Skeletal muscle tissue (tissue), 4 donors: ENCODE measurements around the gene POMT1. TPM values are rescaled to one million over a fixed set of nuclear protein-coding genes. Genes with fewer than 3 reads are reported as not detected.
"Not testable (repeated sequence)": the region's sequence is repeated elsewhere in the genome, so short reads cannot be mapped to it uniquely, and the experiment has no call there.

Experiments
- H3K27ac ChIP-seq: one replicate; pipeline ENCODE4 v1.7.0; 2013; ENCODE audit warnings: mild to moderate bottlenecking, low read depth, low read length, inconsistent platforms
- H3K27me3 ChIP-seq, 3 donors: one replicate each; pipeline ENCODE4 v1.7.0; 2013; ENCODE audit warnings: low read length in 3 of 3; ENCODE audit not compliant: control insufficient read depth in 3 of 3, insufficient read depth in 3 of 3
- H3K36me3 ChIP-seq, 3 donors: one replicate each; pipeline ENCODE4 v1.7.0; 2013; ENCODE audit warnings: low read length in 3 of 3; ENCODE audit not compliant: control insufficient read depth in 3 of 3, insufficient read depth in 3 of 3
- H3K4me1 ChIP-seq, 3 donors: one replicate each; pipeline ENCODE4 v1.7.0; 2013; ENCODE audit warnings: low read length in 3 of 3, mild to moderate bottlenecking in 3 of 3; ENCODE audit not compliant: control insufficient read depth in 3 of 3, insufficient read depth in 3 of 3
- H3K4me3 ChIP-seq, 3 donors: one replicate each; pipeline ENCODE4 v1.7.0; 2013; ENCODE audit warnings: low read length in 3 of 3
- H3K9ac ChIP-seq, 3 donors: one replicate each; pipeline ENCODE4 v1.7.0; 2013; ENCODE audit warnings: low read length in 3 of 3, mild to moderate bottlenecking in 3 of 3, moderate library complexity in 2 of 3, low read depth in 1 of 3
- H3K9me3 ChIP-seq, 3 donors: one replicate each; pipeline ENCODE4 v1.7.0; 2013; ENCODE audit warnings: low read length in 3 of 3; ENCODE audit not compliant: control insufficient read depth in 3 of 3
- total RNA-seq: library from RNA; depleted of rRNA; stranded (reverse); fragments of >200 nt; gene quantifications from one replicate; pipeline ENCODE4 v1.2.3, GENCODE V29; 2014
- donor health status: Osteomylitis.

Gene POMT1, protein sequence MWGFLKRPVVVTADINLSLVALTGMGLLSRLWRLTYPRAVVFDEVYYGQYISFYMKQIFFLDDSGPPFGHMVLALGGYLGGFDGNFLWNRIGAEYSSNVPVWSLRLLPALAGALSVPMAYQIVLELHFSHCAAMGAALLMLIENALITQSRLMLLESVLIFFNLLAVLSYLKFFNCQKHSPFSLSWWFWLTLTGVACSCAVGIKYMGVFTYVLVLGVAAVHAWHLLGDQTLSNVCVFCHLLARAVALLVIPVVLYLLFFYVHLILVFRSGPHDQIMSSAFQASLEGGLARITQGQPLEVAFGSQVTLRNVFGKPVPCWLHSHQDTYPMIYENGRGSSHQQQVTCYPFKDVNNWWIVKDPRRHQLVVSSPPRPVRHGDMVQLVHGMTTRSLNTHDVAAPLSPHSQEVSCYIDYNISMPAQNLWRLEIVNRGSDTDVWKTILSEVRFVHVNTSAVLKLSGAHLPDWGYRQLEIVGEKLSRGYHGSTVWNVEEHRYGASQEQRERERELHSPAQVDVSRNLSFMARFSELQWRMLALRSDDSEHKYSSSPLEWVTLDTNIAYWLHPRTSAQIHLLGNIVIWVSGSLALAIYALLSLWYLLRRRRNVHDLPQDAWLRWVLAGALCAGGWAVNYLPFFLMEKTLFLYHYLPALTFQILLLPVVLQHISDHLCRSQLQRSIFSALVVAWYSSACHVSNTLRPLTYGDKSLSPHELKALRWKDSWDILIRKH
- total RNA-seq, result 18.8 TPM

DNA sequence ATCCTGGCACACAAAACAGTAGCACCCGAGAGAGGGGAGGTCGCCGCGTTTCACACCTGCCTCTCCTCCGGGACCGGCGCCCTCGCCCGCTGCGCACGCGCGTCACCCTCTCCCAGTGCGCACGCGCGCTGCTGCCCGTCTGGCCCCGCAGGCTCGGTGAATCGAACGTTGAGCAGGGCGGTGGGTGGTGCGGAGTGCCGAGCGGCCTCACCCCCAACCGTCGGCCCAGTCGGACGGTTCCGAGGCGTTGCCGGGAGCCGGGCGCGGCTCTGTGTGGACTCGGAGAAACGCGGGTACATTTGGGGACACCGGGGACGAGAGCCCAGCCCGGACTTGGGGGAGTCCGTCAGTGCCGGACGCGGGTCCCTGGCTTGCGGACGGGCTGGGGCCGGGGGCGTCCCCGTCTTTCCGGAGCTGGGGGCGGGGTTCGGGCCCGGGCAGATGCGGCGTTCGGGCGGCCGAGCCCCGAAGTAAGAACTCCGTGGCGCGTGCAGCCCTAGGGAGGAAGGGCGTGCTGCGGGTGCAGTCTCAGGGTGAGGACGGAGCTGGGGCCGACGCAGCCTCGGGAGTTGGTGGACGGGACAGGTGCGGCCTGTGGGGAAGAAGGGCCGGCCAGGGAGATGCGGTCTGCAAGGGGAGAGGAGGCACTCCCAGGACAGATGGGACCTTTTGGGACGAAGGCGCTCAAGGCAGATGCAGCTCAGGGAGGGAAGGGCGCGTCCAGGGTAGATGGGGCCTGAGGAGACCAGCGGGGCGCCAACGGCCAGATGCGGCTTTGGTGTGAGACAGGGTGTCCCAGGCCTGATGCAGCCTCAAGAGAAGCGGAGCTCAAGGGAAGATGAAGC is at the start of gene POMT1:
Gene POMT1 (plus strand): TSS at position 138 of the 845 bp plus-strand sequence. CDS start 1,301 bp downstream, outside the sequence.
- peak within 1 kb of the TSS; percentile 79 to 91 (median 86) for H3K9ac ChIP-seq
- peaks cover 22 to 26% (median 25%) of the 10 kb centered on the region in 3 donors for H3K36me3 ChIP-seq
- H3K4me1 ChIP-seq, result peaks cover 14 to 38% (median 22%) of the 10 kb centered on the region in 3 donors
- H3K27me3 ChIP-seq, result no peaks in the 10 kb centered on the region
- peak within 1 kb of the TSS; percentile 89 to 98 (median 93) for H3K4me3 ChIP-seq
- H3K9me3 ChIP-seq, result no peaks in the 10 kb centered on the region
- H3K27ac ChIP-seq, result peak within 1 kb of the TSS; percentile 73

DNA sequence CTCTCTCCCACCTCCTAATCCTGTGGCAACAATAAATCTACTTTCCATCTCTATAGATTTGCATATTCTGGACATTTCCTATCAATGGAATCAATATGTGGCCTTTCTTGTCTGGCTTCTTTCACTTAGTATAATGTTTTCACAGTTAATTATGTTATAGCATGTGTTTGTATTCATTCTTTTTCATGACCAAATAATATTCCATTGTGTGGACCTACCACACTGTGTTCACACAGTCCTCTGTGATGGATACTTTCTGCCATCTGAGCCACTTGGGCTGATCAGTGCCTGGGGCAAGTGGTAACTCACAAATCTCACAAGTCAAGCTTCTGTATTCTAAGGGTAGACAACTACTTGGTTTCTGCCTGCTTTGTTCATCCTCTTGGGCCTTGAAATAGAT is 48.7 kb upstream of the POMT1 start:
- H3K4me1 ChIP-seq, result no peaks in the 10 kb centered on the region
- no peak overlapping the region for H3K27ac ChIP-seq
- no peaks in the 10 kb centered on the region for H3K9me3 ChIP-seq
- no peak overlapping the region for H3K9ac ChIP-seq
- no peaks in the 10 kb centered on the region for H3K27me3 ChIP-seq
- H3K4me3 ChIP-seq, result no peak overlapping the region
- H3K36me3 ChIP-seq, result peaks cover 33 to 49% (median 45%) of the 10 kb centered on the region in 3 donors

DNA sequence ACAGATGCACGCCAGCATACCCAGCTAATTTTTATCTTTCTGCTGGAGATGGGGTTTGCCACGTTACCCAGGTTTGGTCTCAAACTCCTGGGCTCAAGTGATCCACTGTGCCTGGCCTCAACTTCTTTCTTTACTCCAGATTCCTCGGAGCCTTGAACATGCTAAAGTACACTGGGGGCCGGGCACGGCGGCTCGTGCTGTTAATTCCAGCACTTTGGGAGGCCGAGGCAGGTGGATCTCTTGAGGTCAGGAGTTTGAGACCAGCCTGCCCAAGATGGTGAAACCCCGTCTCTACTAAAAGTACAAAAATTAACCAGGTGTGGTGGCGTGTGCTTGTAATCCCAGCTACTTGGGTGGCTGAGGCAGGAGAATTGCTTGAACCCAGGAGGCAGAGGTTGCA is 47.1 kb upstream of the POMT1 start:
- H3K27me3 ChIP-seq, H3K9me3 ChIP-seq, H3K4me1 ChIP-seq, H3K9ac ChIP-seq, H3K4me3 ChIP-seq, H3K27ac ChIP-seq: not testable (repeated sequence)
- peaks cover 47 to 60% (median 55%) of the 10 kb centered on the region in 3 donors for H3K36me3 ChIP-seq

DNA sequence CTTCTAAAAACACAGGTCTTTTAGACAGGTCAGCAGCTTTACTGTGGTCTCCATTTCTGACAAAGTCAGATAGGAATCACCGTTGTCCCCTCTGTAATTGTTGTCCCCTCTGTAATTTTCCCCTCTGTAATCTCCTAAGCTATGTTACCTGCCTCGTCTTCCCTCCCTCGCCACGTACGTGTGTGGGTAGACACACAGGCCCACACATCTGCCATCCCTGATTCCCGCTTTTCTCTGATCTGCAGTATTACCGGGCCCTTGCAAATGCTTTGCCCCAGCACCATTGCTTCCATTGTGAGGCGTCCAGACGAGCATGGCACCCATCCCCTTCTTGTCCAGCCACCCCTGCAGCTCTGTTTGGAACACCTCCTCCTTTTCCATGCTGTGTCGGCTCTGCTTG is 45.0 kb upstream of the POMT1 start:
- H3K9me3 ChIP-seq, result no peaks in the 10 kb centered on the region
- no peak overlapping the region for H3K4me3 ChIP-seq
- H3K4me1 ChIP-seq, result no peaks in the 10 kb centered on the region
- H3K27me3 ChIP-seq, result no peaks in the 10 kb centered on the region
- no peak overlapping the region for H3K9ac ChIP-seq
- peaks cover 55 to 71% (median 61%) of the 10 kb centered on the region in 3 donors for H3K36me3 ChIP-seq
- no peak overlapping the region for H3K27ac ChIP-seq

DNA sequence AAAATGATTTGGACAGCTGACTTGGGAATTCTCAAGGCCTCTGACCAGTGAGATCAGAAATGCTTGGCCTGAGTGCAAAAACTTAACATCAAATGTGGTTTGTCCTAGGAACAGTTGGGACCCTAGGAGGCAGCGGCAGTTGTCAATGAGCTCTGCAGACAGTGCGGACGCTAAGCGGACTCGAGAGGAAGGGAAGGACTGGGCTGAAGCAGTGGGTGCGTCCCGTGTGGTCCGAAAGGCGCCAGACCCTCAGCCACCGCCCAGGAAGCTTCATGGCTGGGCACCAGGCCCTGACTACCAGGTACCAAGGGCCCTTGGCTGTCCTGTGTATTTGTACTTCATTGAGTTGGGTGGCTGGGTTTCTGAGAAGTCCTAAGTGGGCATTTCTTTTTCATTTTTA is 43.7 kb upstream of the POMT1 start:
- Histone ChIP-seq H3K27ac (no peak overlapping the region), H3K4me3 (no peak overlapping the region), H3K9me3 (no peaks in the 10 kb centered on the region), H3K4me1 (no peaks in the 10 kb centered on the region), H3K27me3 (no peaks in the 10 kb centered on the region), H3K36me3 (peaks cover 58 to 69% (median 59%) of the 10 kb centered on the region in 3 donors), H3K9ac (no peak overlapping the region)

DNA sequence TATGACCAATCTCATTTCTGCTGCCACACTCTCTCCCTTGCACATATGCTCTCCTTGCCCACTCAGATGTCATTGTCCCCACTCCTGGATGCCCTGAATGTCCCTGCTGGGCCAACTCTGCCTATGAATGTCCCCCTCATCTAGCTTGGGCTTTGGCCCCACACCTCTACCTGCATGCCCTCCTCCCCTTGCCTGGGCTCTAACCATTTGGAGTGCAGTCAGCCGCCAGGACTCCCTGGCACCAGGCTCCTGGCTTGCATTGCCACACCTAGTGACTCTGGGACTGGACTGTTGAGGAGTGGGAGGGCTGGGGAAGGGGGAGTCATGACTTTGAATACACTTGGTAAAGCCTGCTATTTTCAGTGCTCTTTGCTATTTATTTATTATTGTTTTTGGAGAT is 41.6 kb upstream of the POMT1 start:
- no peaks in the 10 kb centered on the region for H3K4me1 ChIP-seq
- no peaks in the 10 kb centered on the region for H3K27me3 ChIP-seq
- peaks cover 59 to 68% (median 67%) of the 10 kb centered on the region in 3 donors for H3K36me3 ChIP-seq
- no peaks in the 10 kb centered on the region for H3K9me3 ChIP-seq
- H3K27ac ChIP-seq, result no peak overlapping the region
- no peak overlapping the region for H3K4me3 ChIP-seq
- H3K9ac ChIP-seq, result peak overlapping the region in 1 of 3 donors; percentile 16

DNA sequence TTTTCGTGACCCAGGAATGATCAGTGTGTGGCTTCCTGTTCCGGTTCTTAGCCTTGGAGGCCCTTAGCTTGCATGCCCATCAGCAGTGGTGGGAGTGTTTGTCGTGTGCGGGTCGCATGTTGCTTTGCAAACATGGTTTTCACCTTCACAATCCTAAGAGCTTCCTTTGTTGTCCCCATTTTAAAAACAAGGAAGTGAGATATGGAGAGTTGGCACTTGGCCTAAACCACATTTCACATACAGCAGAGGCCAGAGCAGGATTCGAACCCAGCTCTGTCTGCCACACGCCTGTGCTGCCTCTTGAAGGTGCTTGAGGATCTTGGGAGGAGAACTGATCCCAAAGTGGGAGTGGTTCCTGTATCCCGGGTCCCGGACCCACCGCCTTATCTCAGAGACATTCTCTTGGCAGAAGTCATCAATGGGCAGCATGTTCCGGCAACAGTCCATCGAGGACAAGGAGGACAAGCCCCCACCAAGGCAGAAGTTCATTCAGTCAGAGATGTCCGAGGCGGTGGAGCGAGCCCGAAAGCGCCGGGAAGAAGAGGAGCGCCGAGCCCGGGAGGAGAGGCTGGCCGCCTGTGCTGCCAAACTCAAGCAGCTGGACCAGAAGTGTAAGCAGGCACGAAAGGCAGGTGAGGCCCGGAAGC is 38.2 kb upstream of the POMT1 start:
- Histone ChIP-seq H3K36me3 (peaks cover 56 to 67% (median 62%) of the 10 kb centered on the region in 3 donors), H3K27ac (no peak overlapping the region), H3K4me1 (no peaks in the 10 kb centered on the region), H3K9ac (no peak overlapping the region), H3K4me3 (no peak overlapping the region), H3K27me3 (no peaks in the 10 kb centered on the region), H3K9me3 (no peaks in the 10 kb centered on the region)

DNA sequence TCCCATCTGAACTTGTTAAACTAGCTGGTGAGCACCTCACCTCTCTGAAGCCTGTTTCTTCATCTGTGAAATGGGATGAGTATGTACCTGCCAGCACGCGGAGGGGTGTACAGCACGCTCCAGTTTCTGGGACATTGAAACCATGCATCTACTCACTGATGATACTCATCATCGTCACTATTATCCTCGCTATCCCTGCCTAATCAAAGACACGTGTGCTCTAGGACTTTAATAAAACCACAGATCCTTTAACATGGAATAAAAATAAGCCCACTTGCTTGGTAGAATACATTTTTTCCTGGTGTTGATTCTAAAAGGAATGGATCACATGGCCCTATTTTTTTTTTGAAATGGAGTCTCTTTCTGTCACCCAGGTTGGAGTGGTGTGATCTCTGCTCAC is 37.3 kb upstream of the POMT1 start:
- Histone ChIP-seq H3K4me1 (no peaks in the 10 kb centered on the region), H3K9me3 (no peaks in the 10 kb centered on the region), H3K9ac (no peak overlapping the region), H3K27ac (no peak overlapping the region), H3K27me3 (no peaks in the 10 kb centered on the region), H3K4me3 (no peak overlapping the region), H3K36me3 (peaks cover 57 to 69% (median 62%) of the 10 kb centered on the region in 3 donors)

DNA sequence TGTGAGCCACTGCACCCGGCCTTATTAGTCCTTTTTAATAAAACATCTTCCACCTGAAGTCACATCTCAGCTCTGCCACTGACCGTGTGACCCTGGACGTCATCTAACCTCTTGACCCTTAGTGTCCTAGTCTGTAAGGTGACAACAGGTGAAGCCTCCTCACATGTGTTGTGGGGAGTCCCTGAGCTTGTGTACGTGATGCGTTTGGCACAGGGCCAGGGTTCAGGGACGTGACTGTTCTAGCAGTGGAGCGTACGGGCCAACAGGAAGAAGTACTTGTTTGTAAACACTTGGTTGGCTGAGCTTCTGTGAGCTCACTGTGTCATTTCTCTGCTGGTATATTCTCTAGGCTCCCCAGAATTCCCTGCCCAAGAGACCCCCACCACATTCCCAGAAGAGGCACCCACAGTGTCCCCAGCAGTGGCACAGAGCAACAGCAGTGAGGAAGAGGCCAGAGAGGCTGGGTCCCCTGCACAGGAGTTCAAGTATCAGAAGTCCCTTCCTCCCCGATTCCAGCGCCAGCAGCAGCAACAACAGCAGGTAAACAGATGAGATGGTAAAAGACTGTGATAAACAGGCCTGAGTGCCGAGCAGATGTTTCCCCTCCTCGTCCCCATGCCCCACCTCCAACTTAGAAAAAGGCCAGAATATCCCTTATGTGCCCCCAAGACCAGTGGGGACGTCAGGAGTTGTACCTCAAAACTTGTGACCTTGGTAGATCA is 35.3 kb upstream of the POMT1 start:
- H3K9ac ChIP-seq, result no peak overlapping the region
- H3K36me3 ChIP-seq, result peaks cover 55 to 74% (median 57%) of the 10 kb centered on the region in 3 donors
- H3K9me3 ChIP-seq, result no peaks in the 10 kb centered on the region
- no peaks in the 10 kb centered on the region for H3K27me3 ChIP-seq
- H3K4me3 ChIP-seq, result no peak overlapping the region
- no peak overlapping the region for H3K27ac ChIP-seq
- H3K4me1 ChIP-seq, result no peaks in the 10 kb centered on the region
